Esophagus squamous epithelium (tissue), 4 donors: ENCODE data around the gene PADI6.

ENCODE experiments used
- CTCF ChIP-seq, 6 experiments: fragments of 450-650 bp in 4 of 6; fragments of 200-600 bp in 2 of 6; sonication (generic) in 2 of 6; IDR thresholded peaks; one replicate each; pipeline ENCODE4 v1.5.1; 2016 to 2019; ENCODE audit warnings: antibody characterized with exemption in 6 of 6, mild to moderate bottlenecking in 4 of 6, moderate library complexity in 4 of 6
- POLR2A ChIP-seq, 4 donors: fragments of 450-650 bp; IDR thresholded peaks; one replicate each; pipeline ENCODE4 v1.6.1; 2017; ENCODE audit warnings: antibody characterized with exemption in 4 of 4, mild to moderate bottlenecking in 4 of 4, moderate library complexity in 3 of 4

DNA sequence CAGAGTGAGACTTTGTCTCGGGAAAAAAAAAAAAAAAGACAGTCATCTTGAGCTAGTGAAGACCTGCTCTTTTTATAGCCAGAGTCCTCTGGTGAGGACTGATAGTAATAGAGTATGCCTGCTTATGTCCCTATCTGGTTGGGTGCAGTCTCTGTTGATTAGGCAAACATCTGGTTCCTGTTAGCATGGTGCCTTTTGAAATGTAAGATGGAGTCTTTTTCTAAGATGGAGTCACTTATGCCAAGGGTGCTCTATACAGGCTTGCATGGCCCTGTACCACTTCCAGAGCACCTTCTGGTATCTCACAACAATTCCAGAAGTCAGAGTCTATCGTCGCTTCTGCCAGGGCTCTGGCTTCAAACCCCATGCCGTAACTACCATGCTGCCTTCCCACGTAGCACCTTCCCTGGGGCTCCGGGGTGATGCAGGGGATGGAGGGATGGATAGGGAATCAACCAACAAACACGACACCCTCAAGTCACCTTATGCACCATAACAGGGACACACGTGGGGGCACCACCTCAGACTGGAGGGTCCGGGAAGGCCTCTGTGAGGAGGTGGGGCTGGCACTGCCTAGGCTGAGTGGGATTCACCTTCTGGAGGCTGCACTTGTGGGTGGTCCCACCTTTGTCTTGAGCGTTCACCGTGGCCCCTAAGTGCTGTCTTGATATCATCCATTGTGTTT is 11.6 kb upstream of the PADI6 start:
- no peak for TF ChIP-seq POLR2A (IDR thresholded peaks at IDR 0.05)
- TF ChIP-seq CTCF (IDR thresholded peaks at IDR 0.05) = no peak
